Measurements from ENCODE around the gene PRSS21.

GRCh38 chr16:2814551-2815298, 2.3 kb upstream of the PRSS21 start:
- TF ChIP-seq CTCF (IDR thresholded peaks at IDR 0.05), result no peak
- TF ChIP-seq POLR2A (IDR thresholded peaks at IDR 0.05), result no peak

All from tibial nerve (tissue), 3 donors.